H1 (cell line): ENCODE results near the gene AK5. TPM values are rescaled to one million over a fixed set of nuclear protein-coding genes. Genes with fewer than 3 reads are reported as not detected.

Experiments
- CTCF ChIA-PET: fragments of 300-600 bp; sonication (Branson Sonifier 250); formaldehyde crosslinking; loops from one replicate; lab custom pipeline; 2021; ENCODE audit not compliant: partially characterized antibody; lab: Charles Lee
- POLR2A ChIA-PET: fragments of 300-600 bp; sonication (Branson Sonifier 250); formaldehyde crosslinking; loops from one replicate; lab custom pipeline; 2021; ENCODE audit warnings: inconsistent platforms; ENCODE audit not compliant: partially characterized antibody; lab: Charles Lee
- DNase-seq, 2 experiments: peaks; one replicate each; pipeline versions ENCODE4 v3.0.0 to v3.0.0-alpha.2; 2010 to 2022; ENCODE audit warnings: low spot score in 2 of 2, low read depth in 1 of 2, mixed read lengths in 1 of 2
- FAIRE-seq: peaks from 2 replicates; lab custom pipeline; 2011; peaks lifted over from hg19 to GRCh38; lab: Jason Lieb, UNC
- H2AFZ ChIP-seq: 2 replicates; pipeline ENCODE4 v1.8.1; 2012; ENCODE audit warnings: low read length, inconsistent platforms
- H2AK5ac ChIP-seq: 2 replicates; pipeline ENCODE4 v1.6.1; 2013; ENCODE audit warnings: low read depth, low read length
- H2BK120ac ChIP-seq: replicated peaks from 2 replicates; pipeline ENCODE3; 2013; ENCODE audit warnings: low read depth, low read length, inconsistent platforms
- H2BK12ac ChIP-seq: 2 replicates; pipeline ENCODE4 v1.6.1; 2013; ENCODE audit warnings: low read depth, low read length
- H2BK15ac ChIP-seq: 2 replicates; pipeline ENCODE4 v1.6.1; 2013; ENCODE audit warnings: low read length
- H2BK20ac ChIP-seq: 2 replicates; pipeline ENCODE4 v1.6.1; 2013; ENCODE audit warnings: low read length
- H2BK5ac ChIP-seq: 2 replicates; pipeline ENCODE4 v1.6.1; 2013; ENCODE audit warnings: low read depth, low read length
- H3K14ac ChIP-seq: 2 replicates; pipeline ENCODE4 v1.6.1; 2013; ENCODE audit warnings: inconsistent platforms; ENCODE audit not compliant: insufficient read length
- H3K18ac ChIP-seq: 2 replicates; pipeline ENCODE4 v1.6.1; 2013; ENCODE audit warnings: low read length; ENCODE audit errors: extremely low read depth
- H3K23ac ChIP-seq: 2 replicates; pipeline ENCODE4 v1.6.1; 2013; ENCODE audit warnings: inconsistent platforms; ENCODE audit not compliant: insufficient read length
- H3K23me2 ChIP-seq: 2 replicates; pipeline ENCODE4 v1.6.1; 2013; ENCODE audit warnings: low read depth, low read length
- H3K27ac ChIP-seq: 2 replicates; pipeline ENCODE4 v1.6.1; 2011; ENCODE audit warnings: low read depth, low read length, inconsistent platforms
- H3K27me3 ChIP-seq, 4 experiments: replicated peaks in 1 of 4; 1 replicate in 1 of 4; 2 replicates in 3 of 4; pipeline versions ENCODE4 v1.6.1 to v1.8.1; 2011 to 2013; ENCODE audit warnings: low read length in 3 of 4, mild to moderate bottlenecking in 3 of 4, inconsistent platforms in 2 of 4, mixed read lengths in 2 of 4, moderate library complexity in 1 of 4; ENCODE audit not compliant: control insufficient read depth in 3 of 4, insufficient read depth in 3 of 4; ENCODE audit errors: extremely low read depth in 1 of 4
- H3K36me3 ChIP-seq, 4 experiments: 2 replicates each; pipeline versions ENCODE4 v1.6.1 to v1.8.1; 2011 to 2013; ENCODE audit warnings: mild to moderate bottlenecking in 4 of 4, low read length in 3 of 4, moderate library complexity in 2 of 4, control low read depth in 1 of 4, inconsistent platforms in 1 of 4; ENCODE audit not compliant: insufficient read depth in 4 of 4, control insufficient read depth in 2 of 4
- H3K4ac ChIP-seq: replicated peaks from 2 replicates; pipeline ENCODE3; 2013; ENCODE audit warnings: low read length, low read depth, mixed read lengths, inconsistent platforms; ENCODE audit not compliant: insufficient read length
- H3K4me1 ChIP-seq, 4 experiments: replicated peaks in 1 of 4; 1 replicate in 1 of 4; 2 replicates in 3 of 4; pipeline versions ENCODE4 v1.6.1 to v1.8.1; 2011 to 2013; ENCODE audit warnings: low read length in 3 of 4, inconsistent platforms in 2 of 4, mixed read lengths in 1 of 4; ENCODE audit not compliant: insufficient read depth in 4 of 4, control insufficient read depth in 3 of 4
- H3K4me2 ChIP-seq, 2 experiments: 2 replicates each; pipeline versions ENCODE4 v1.6.1 to v1.8.1; 2011 to 2013; ENCODE audit warnings: low read depth in 2 of 2, low read length in 2 of 2, control low read depth in 1 of 2, inconsistent platforms in 1 of 2, mild to moderate bottlenecking in 1 of 2; ENCODE audit not compliant: insufficient read depth in 1 of 2
- H3K4me3 ChIP-seq, 4 experiments: fragments of 200-600, 300-600 bp in 1 of 4; sonication (generic), shearing (Covaris generic), sonication (Bioruptor Twin) in 1 of 4; 2 replicates each; pipeline versions ENCODE4 v1.5.1 to v1.8.1; 2011 to 2016; ENCODE audit warnings: low read length in 4 of 4, low read depth in 3 of 4, control low read depth in 2 of 4, inconsistent platforms in 2 of 4, mild to moderate bottlenecking in 2 of 4, mixed read lengths in 1 of 4, moderate library complexity in 1 of 4; ENCODE audit not compliant: insufficient read depth in 2 of 4; ENCODE audit errors: extremely low read depth in 1 of 4
- H3K56ac ChIP-seq: replicated peaks from 2 replicates; pipeline ENCODE3; 2013; ENCODE audit warnings: low read depth, mild to moderate bottlenecking, mixed read lengths, low read length, inconsistent platforms; ENCODE audit not compliant: insufficient read length
- H3K79me1 ChIP-seq: 2 replicates; pipeline ENCODE4 v1.6.1; 2013; ENCODE audit warnings: low read depth, low read length, control low read depth
- H3K79me2 ChIP-seq, 2 experiments: 2 replicates each; pipeline versions ENCODE4 v1.6.1 to v1.8.1; 2012 to 2013; ENCODE audit warnings: low read length in 2 of 2, mild to moderate bottlenecking in 2 of 2, inconsistent platforms in 1 of 2; ENCODE audit not compliant: insufficient read depth in 2 of 2, control insufficient read depth in 1 of 2
- H3K9ac ChIP-seq, 4 experiments: replicated peaks in 1 of 4; 1 replicate in 1 of 4; 2 replicates in 3 of 4; pipeline versions ENCODE4 v1.6.1 to v1.8.1; 2011 to 2013; ENCODE audit warnings: low read depth in 3 of 4, low read length in 3 of 4, control low read depth in 2 of 4, mild to moderate bottlenecking in 2 of 4, moderate library complexity in 2 of 4, inconsistent platforms in 1 of 4; ENCODE audit errors: extremely low read depth in 1 of 4
- H3K9me3 ChIP-seq, 2 experiments: 2 replicates each; pipeline versions ENCODE4 v1.6.1 to v1.8.1; 2012 to 2013; ENCODE audit warnings: mild to moderate bottlenecking in 2 of 2, moderate library complexity in 2 of 2, control low read depth in 1 of 2, inconsistent platforms in 1 of 2, low read depth in 1 of 2, low read length in 1 of 2, mixed read lengths in 1 of 2; ENCODE audit not compliant: insufficient read depth in 2 of 2
- H4K20me1 ChIP-seq, 2 experiments: replicated peaks in 1 of 2; 2 replicates each; pipeline versions ENCODE3 to v1.8.1; 2011 to 2013; ENCODE audit warnings: inconsistent platforms in 2 of 2, low read length in 2 of 2, mild to moderate bottlenecking in 1 of 2; ENCODE audit not compliant: insufficient read depth in 2 of 2, control insufficient read depth in 1 of 2
- H4K5ac ChIP-seq: 2 replicates; pipeline ENCODE4 v1.6.1; 2013; ENCODE audit warnings: low read length, low read depth, mixed read lengths, inconsistent platforms; ENCODE audit not compliant: insufficient read length
- H4K8ac ChIP-seq: 2 replicates; pipeline ENCODE4 v1.8.0; 2013; ENCODE audit warnings: mild to moderate bottlenecking, moderate library complexity, low read length, inconsistent platforms; ENCODE audit not compliant: insufficient read depth; ENCODE audit errors: extremely low read depth
- H4K91ac ChIP-seq: replicated peaks from 2 replicates; pipeline ENCODE3; 2013; ENCODE audit warnings: low read length, mixed read lengths, inconsistent platforms; ENCODE audit not compliant: insufficient read length
- NRF1 ChIP-seq: IDR thresholded peaks from 2 replicates; pipeline ENCODE4 v1.6.1; 2011; ENCODE audit warnings: mild to moderate bottlenecking, low read depth, low read length, improper control_type of control experiment
- SIN3A ChIP-seq, 2 experiments: IDR thresholded peaks in 1 of 2; conservative IDR thresholded peaks in 1 of 2; 2 replicates each; pipeline ENCODE4 v1.6.1; 2011 to 2012; ENCODE audit warnings: low read length in 2 of 2, improper control_type of control experiment in 1 of 2, low read depth in 1 of 2, mild to moderate bottlenecking in 1 of 2
- TAF1 ChIP-seq: IDR thresholded peaks from 2 replicates; pipeline ENCODE4 v1.6.1; 2011; ENCODE audit warnings: mild to moderate bottlenecking, low read depth, low read length
- WGBS, 2 experiments: shearing (Covaris generic) in 1 of 2; methylation state at CpG; one replicate each; pipeline versions ENCODE4 v1.1.6 to v1.1.7; 2013 to 2015; ENCODE audit warnings: low lambda C conversion rate in 2 of 2, mixed read lengths in 2 of 2, inconsistent platforms in 1 of 2, low coverage in 1 of 2, missing lambda C conversion rate in 1 of 2; ENCODE audit not compliant: insufficient replicate concordance in 2 of 2, insufficient coverage in 1 of 2, insufficient read length in 1 of 2; ENCODE audit errors: extremely low coverage in 1 of 2, missing lambda C conversion rate in 1 of 2; 5-methylcytosine and 5-hydroxymethylcytosine counted together
- polyA plus RNA-seq, 7 experiments: library from polyadenylated mRNA; depleted of rRNA in 3 of 7; stranded (reverse) in 5 of 7; unstranded in 2 of 7; fragments of >200 nt in 5 of 7; fragments of 200-250 nt in 2 of 7; gene quantifications; 1 replicate in 5 of 7; 2 replicates in 1 of 7; 4 replicates in 1 of 7; pipeline versions ENCODE4 v1.2.1 to v1.2.3, GENCODE V29; 2011 to 2013; ENCODE audit warnings: missing spikeins in 2 of 7, mixed read lengths in 2 of 7
- total RNA-seq: library from RNA; stranded (reverse); fragmentation: NEBNext Ultra II Directional; extraction: Animal tissue kit (Norgen Biotek cat#: 25700); gene quantifications from 2 replicates; pipeline ENCODE4 v1.2.1, GENCODE V29; 2021

Gene AK5
- total and polyA plus RNA-seq, 2 of the 8 experiments (the other 6 are each of a cell fraction or from before 2014, with no cell fraction given): 2.0 to 7.1 TPM

GRCh38 chr1:77468949-77469710, 187.3 kb downstream of the AK5 start:
- no peak for FAIRE-seq
- no peaks in the 10 kb centered on the region for H3K9me3 ChIP-seq
- no peak overlapping the region for H2BK120ac ChIP-seq
- no peak overlapping the region for H4K8ac ChIP-seq
- no peaks in the 10 kb centered on the region for H3K4me1 ChIP-seq
- no peak overlapping the region for H3K4me2 ChIP-seq
- H2AK5ac ChIP-seq: no peak overlapping the region
- no peak overlapping the region for H3K14ac ChIP-seq
- no peak overlapping the region for H4K91ac ChIP-seq
- no peak for DNase-seq
- no peak overlapping the region for H3K4me3 ChIP-seq
- TF ChIP-seq TAF1 (no peak), NRF1 (no peak), SIN3A (conservative IDR thresholded peaks at IDR 0.05 in 1 of 2, IDR thresholded peaks at IDR 0.05 in 1 of 2; ENCODE audit: low read depth in 1 of 2, low read length in 2 of 2) (no peak)
- H4K20me1 ChIP-seq: no peaks in the 10 kb centered on the region
- no peaks in the 10 kb centered on the region for H3K79me2 ChIP-seq
- no peaks in the 10 kb centered on the region for H3K79me1 ChIP-seq
- no peak overlapping the region for H2BK15ac ChIP-seq
- ChIA-PET POLR2A (no interaction called here), CTCF (interaction anchor here (0.9 to 2.1 kb wide), 3 partner anchors 54 to 294 kb away, joined by 3 to 4 read pairs (median 4); no protein-coding TSS in a partner anchor)
- H2BK12ac ChIP-seq: no peak overlapping the region
- no peak overlapping the region for H3K4ac ChIP-seq
- no peak overlapping the region for H2BK20ac ChIP-seq
- no peak overlapping the region for H4K5ac ChIP-seq
- no peak overlapping the region for H3K23ac ChIP-seq
- H2AFZ ChIP-seq: no peak overlapping the region
- no peak overlapping the region for H2BK5ac ChIP-seq
- H3K27ac ChIP-seq: no peak overlapping the region
- H3K56ac ChIP-seq: no peak overlapping the region
- no peaks in the 10 kb centered on the region for H3K23me2 ChIP-seq
- H3K27me3 ChIP-seq: no peaks in the 10 kb centered on the region
- H3K18ac ChIP-seq: no peak overlapping the region
- H3K36me3 ChIP-seq: no peaks in the 10 kb centered on the region
- no peak overlapping the region for H3K9ac ChIP-seq
- WGBS, 2 experiments: 89% methylated on average over 5 of the region's 5 CpGs; no CpG with 5 or more reads in 1 of the 2 experiments
